ENCODE data around the gene TRIM60.

The TRIM60 gene

GRCh38 chr4:165009493-165010227, 22.1 kb upstream of the TRIM60 start (continued):
- TF ChIP-seq ZNF555 (tag by site-specific recombination; conservative IDR thresholded peaks at IDR 0.05) = no peak
- no peak for TF ChIP-seq ZNF558 (tag by site-specific recombination; IDR thresholded peaks at IDR 0.05)
- TF ChIP-seq, protein P1, sequence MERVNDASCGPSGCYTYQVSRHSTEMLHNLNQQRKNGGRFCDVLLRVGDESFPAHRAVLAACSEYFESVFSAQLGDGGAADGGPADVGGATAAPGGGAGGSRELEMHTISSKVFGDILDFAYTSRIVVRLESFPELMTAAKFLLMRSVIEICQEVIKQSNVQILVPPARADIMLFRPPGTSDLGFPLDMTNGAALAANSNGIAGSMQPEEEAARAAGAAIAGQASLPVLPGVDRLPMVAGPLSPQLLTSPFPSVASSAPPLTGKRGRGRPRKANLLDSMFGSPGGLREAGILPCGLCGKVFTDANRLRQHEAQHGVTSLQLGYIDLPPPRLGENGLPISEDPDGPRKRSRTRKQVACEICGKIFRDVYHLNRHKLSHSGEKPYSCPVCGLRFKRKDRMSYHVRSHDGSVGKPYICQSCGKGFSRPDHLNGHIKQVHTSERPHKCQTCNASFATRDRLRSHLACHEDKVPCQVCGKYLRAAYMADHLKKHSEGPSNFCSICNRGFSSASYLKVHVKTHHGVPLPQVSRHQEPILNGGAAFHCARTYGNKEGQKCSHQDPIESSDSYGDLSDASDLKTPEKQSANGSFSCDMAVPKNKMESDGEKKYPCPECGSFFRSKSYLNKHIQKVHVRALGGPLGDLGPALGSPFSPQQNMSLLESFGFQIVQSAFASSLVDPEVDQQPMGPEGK (tag by site-specific recombination; IDR thresholded peaks at IDR 0.05) = no peak
- no peak for TF ChIP-seq ZNF501 (tag by site-specific recombination; IDR thresholded peaks at IDR 0.05)
- no peak for TF ChIP-seq IKZF3 (tag by site-specific recombination; IDR thresholded peaks at IDR 0.05)
- TF ChIP-seq YY2 (tag by site-specific recombination; IDR thresholded peaks at IDR 0.05) = no peak
- TF ChIP-seq ZNF473 (tag by site-specific recombination; IDR thresholded peaks at IDR 0.05) = no peak
- TF ChIP-seq, protein P2, sequence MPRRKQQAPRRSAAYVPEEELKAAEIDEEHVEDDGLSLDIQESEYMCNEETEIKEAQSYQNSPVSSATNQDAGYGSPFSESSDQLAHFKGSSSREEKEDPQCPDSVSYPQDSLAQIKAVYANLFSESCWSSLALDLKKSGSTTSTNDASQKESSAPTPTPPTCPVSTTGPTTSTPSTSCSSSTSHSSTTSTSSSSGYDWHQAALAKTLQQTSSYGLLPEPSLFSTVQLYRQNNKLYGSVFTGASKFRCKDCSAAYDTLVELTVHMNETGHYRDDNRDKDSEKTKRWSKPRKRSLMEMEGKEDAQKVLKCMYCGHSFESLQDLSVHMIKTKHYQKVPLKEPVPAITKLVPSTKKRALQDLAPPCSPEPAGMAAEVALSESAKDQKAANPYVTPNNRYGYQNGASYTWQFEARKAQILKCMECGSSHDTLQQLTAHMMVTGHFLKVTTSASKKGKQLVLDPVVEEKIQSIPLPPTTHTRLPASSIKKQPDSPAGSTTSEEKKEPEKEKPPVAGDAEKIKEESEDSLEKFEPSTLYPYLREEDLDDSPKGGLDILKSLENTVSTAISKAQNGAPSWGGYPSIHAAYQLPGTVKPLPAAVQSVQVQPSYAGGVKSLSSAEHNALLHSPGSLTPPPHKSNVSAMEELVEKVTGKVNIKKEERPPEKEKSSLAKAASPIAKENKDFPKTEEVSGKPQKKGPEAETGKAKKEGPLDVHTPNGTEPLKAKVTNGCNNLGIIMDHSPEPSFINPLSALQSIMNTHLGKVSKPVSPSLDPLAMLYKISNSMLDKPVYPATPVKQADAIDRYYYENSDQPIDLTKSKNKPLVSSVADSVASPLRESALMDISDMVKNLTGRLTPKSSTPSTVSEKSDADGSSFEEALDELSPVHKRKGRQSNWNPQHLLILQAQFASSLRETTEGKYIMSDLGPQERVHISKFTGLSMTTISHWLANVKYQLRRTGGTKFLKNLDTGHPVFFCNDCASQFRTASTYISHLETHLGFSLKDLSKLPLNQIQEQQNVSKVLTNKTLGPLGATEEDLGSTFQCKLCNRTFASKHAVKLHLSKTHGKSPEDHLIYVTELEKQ (tag by site-specific recombination; IDR thresholded peaks at IDR 0.05; ENCODE audit: borderline replicate concordance) = no peak

DNA sequence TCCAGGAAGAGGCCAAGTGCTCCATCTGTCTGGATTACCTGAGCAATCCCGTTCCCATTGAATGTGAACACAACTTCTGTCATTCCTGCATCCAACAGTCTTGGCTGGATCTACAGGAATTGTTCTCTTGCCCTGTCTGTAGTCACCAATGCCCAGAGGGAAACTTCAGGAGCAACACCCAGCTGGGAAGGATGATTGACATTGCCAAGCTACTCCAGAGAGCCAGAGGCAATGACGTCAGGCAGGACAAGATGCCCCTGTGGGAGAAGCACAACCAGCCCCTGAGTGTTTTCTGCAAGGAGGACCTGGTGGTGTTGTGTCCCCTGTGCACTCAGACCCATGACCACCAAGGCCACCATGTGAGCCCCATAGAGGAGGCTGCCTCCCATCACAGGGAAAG, 21.3 kb upstream of the TRIM60 start:
- H3K27ac ChIP-seq (ENCODE audit: extremely low read depth, low read depth, low read length) = no peak overlapping the region
- no peaks in the 10 kb centered on the region for H3K9me3 ChIP-seq (ENCODE audit: control insufficient read depth, insufficient read depth, low read depth, low read length)
- ChIA-PET CTCF (interaction anchor here (0.6 kb wide), 1 partner anchor 11 kb away, joined by 4 read pairs; no protein-coding TSS in a partner anchor), POLR2A (no interaction called here)
- H3K4me3 ChIP-seq (ENCODE audit: low read depth, low read length) = no peak overlapping the region
- H3K4me1 ChIP-seq (ENCODE audit: control insufficient read depth, insufficient read depth, low read length) = no peaks in the 10 kb centered on the region
- TF ChIP-seq ZNF140 (tag by site-specific recombination; IDR thresholded peaks at IDR 0.05) = no peak
- H3K36me3 ChIP-seq (ENCODE audit: control insufficient read depth in 2 of 2, insufficient read depth in 1 of 2, low read length in 2 of 2) = no peaks in the 10 kb centered on the region

DNA sequence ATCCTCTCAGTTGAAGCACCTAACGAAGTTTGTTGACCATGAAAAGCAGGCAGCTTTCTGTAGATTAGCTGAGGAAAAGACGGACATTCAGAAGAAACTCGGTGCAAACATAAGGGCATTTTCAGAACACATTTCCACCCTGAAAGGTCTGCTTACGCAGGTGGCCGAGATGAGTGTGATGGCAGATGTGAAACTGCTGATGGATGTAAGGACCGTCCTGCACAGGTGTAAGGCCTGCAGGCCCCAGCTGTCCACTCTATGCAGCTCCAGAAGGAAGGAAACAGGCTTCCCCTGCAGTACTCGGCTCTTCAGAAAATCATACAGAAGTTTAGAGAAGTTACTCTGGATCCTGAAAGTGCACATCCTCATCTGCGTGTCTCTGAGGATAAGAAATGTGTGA, 20.8 kb upstream of the TRIM60 start:
- CTCF ChIA-PET = interaction anchor here (0.7 kb wide), 1 partner anchor 1456 kb away, joined by 3 read pairs; no protein-coding TSS in a partner anchor
- TF ChIP-seq ZNF76 (tag by site-specific recombination; IDR thresholded peaks at IDR 0.05; ENCODE audit: borderline replicate concordance, low read depth) (no peak), ZFP69B (tag by site-specific recombination; IDR thresholded peaks at IDR 0.05) (no peak), ZNF843 (tag by site-specific recombination; IDR thresholded peaks at IDR 0.05) (no peak), ZNF16 (tag by site-specific recombination; IDR thresholded peaks at IDR 0.05; ENCODE audit: low read depth) (no peak)
- POLR2A ChIA-PET = no interaction called here
- Histone ChIP-seq H3K36me3 (ENCODE audit: control insufficient read depth in 2 of 2, insufficient read depth in 1 of 2, low read length in 2 of 2) (no peaks in the 10 kb centered on the region), H3K4me1 (ENCODE audit: control insufficient read depth, insufficient read depth, low read length) (no peaks in the 10 kb centered on the region), H3K9me3 (ENCODE audit: control insufficient read depth, insufficient read depth, low read depth, low read length) (no peaks in the 10 kb centered on the region), H3K4me3 (ENCODE audit: low read depth, low read length) (no peak overlapping the region), H3K27ac (ENCODE audit: extremely low read depth, low read depth, low read length) (no peak overlapping the region)

DNA sequence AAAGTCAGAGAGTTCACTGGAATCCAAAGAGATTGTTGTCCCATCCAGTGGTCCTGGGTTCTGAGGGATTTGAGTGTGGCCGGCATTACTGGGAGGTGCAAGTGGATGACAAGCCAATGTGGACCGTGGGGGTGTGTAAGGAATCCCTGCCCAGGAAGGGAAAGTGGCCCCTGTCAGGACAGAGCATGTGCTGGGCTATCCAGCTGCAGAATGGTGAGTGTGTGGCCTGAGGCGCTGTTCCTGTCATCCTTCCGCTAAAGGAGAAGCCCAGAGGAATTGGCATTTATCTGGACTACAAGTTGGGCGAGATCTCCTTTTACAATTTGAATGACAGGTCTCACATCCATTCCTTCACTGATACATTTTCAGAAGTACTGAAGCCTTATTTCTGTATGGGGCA, 20.4 kb upstream of the TRIM60 start:
- Histone ChIP-seq H3K4me1 (ENCODE audit: control insufficient read depth, insufficient read depth, low read length) (no peaks in the 10 kb centered on the region), H3K27ac (ENCODE audit: extremely low read depth, low read depth, low read length) (no peak overlapping the region), H3K36me3 (ENCODE audit: control insufficient read depth in 2 of 2, insufficient read depth in 1 of 2, low read length in 2 of 2) (no peaks in the 10 kb centered on the region), H3K4me3 (ENCODE audit: low read depth, low read length) (no peak overlapping the region), H3K9me3 (ENCODE audit: control insufficient read depth, insufficient read depth, low read depth, low read length) (no peaks in the 10 kb centered on the region)
- TF ChIP-seq ZNF510 (tag by site-specific recombination; IDR thresholded peaks at IDR 0.05; ENCODE audit: insufficient replicate concordance) (no peak), ZNF391 (tag by site-specific recombination; IDR thresholded peaks at IDR 0.05; ENCODE audit: borderline replicate concordance, low read depth) (no peak), ZNF623 (tag by site-specific recombination; IDR thresholded peaks at IDR 0.05) (no peak), ZNF48 (tag by site-specific recombination; IDR thresholded peaks at IDR 0.05) (no peak), INSM2 (tag by site-specific recombination; IDR thresholded peaks at IDR 0.05) (no peak), ZBTB48 (tag by site-specific recombination; IDR thresholded peaks at IDR 0.05) (no peak), ZNF701 (tag by site-specific recombination; IDR thresholded peaks at IDR 0.05) (no peak), SCRT2 (tag by site-specific recombination; IDR thresholded peaks at IDR 0.05) (no peak)
- ChIA-PET CTCF (interaction anchor here (0.7 kb wide), 1 partner anchor 1457 kb away, joined by 3 read pairs; no protein-coding TSS in a partner anchor), POLR2A (no interaction called here)
